ENCODE measurements around the gene GRID1.

DNA sequence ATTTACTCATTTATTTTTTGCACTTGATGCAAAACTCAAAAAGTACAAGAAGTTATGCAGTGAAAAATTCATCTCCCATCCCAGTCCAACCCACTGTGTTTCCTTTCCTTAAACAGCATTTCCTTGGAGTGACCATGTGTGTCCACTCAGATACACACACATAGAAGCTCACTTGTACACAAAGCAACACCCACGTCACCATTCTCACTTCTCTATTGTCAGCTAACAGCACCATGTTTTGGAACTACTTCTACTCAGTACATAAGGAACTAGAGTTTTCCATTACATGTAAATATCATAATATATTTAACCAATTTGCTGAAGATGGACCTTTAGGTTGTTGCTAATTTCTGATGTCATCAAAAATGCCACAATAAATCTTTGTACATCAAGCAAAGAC, 167.6 kb downstream of the GRID1 start:
- TF ChIP-seq EZH2 (IDR thresholded peaks at IDR 0.05; ENCODE audit: insufficient read depth, poor library complexity, severe bottlenecking) (no peak), EZH2phosphoT487 (IDR thresholded peaks at IDR 0.05; ENCODE audit: insufficient read depth, low read depth) (no peak)
